ENCODE measurements around the gene TAMM41.
"Not testable (repeated sequence)": the region's sequence is repeated elsewhere in the genome, so short reads cannot be mapped to it uniquely, and the experiment has no call there.

Gene TAMM41

DNA sequence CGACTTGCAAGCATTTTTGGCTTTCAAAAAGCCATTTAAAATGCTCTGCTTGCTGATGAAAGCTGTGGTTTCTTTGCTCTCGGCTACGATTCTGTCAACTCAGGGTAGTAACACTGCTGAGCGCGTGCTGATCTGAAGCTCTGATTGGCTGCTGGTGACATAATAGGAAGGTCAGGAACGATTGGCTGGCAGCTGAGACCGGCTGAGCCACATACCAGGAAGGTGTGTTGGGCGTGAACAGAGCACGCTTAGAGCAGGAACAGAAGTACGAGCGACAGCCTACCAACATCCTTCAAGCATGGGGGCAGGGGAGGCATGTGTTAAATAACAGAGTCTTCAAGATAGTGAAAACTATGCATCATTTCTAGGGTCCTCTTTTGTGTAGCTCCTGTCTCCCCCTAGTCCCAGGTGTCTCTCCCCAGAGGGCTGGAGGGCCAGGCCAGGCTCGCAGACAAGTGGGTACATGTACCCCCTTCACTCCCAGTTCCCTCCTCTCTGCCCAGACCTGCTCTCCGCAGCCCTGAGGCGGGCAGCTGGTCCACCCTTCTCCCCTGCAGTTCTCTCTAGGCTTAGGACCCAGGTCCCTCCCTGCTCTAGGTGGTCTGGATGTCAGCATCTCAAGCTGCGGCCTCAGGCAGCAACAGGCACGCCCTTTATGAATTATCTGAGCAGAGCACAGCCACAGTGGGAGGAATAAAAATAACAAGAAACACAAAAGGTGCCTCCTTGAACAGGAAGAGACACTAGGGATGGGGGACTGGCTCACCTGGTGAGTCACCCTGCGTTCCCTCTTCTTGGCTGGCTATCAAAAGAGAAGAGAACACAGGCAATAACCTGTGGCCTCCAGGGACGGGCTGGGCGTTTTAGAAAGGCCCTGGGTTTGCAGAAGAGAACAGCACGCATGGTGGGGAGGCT, 76.0 kb downstream of the TAMM41 start:
- H3K9ac ChIP-seq (ENCODE audit: low read length in 5 of 5): peak overlapping the region in 1 of 5 donors; percentile 1
- H3K4me3 ChIP-seq (ENCODE audit: low read depth in 1 of 5, low read length in 5 of 5): peak overlapping the region in 4 of 5 donors; percentile 5 to 25 (median 20)
- H3K36me3 ChIP-seq (ENCODE audit: control insufficient read depth in 5 of 5, insufficient read depth in 5 of 5, low read length in 5 of 5): no peaks in the 10 kb centered on the region
- H3K27me3 ChIP-seq (ENCODE audit: control insufficient read depth in 5 of 5, insufficient read depth in 4 of 5, low read length in 5 of 5): peaks cover 0 to 8% (median 0%) of the 10 kb centered on the region in 5 donors
- peaks cover 3 to 11% (median 9%) of the 10 kb centered on the region in 5 donors for H3K4me1 ChIP-seq (ENCODE audit: control insufficient read depth in 5 of 5, insufficient read depth in 5 of 5, low read length in 5 of 5)
- H3K9me3 ChIP-seq (ENCODE audit: control insufficient read depth in 5 of 5, low read length in 5 of 5): no peaks in the 10 kb centered on the region
- H3K27ac ChIP-seq (ENCODE audit: low read depth, low read length): no peak overlapping the region

DNA sequence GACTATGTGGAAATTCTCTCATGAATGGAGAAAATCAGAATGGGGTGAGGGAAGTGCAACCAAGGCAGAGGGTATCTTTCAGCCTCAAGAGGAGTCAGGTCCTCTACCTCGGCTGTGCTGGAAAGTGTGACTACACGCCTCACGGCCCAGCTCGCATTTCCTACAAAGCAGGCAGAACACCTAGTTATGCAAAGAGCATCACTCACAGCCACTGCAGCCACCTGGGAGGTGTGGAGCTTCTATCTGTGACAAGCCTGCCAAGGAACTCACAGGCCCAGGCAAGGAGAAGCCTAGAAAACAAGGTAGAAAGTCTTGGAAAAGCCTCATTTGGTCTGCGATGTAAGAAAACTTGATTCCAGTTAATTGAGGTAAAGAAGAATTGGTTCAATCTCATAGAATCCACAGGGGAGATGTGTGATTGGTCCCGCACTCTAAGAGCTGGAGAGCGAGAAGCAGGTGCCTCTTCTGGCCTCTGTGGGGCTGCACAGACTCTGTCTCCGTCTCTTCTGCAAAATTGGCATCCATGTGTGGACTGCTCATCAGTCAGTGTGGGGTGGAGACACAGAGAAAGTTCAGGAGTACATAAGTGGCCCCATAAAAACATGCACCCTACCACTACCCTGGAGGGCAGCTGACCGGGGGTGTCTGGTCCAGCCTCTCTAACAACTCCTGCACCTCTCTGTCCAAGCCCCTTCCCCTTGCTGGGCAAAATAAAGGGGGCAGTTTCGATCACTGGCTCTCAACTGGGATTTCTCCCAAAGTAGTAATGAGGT, 76.8 kb downstream of the TAMM41 start:
- Histone ChIP-seq H3K4me1 (ENCODE audit: control insufficient read depth in 5 of 5, insufficient read depth in 5 of 5, low read length in 5 of 5) (peaks cover 3 to 11% (median 9%) of the 10 kb centered on the region in 5 donors), H3K4me3 (ENCODE audit: low read depth in 1 of 5, low read length in 5 of 5) (peak overlapping the region in 3 of 5 donors; percentile 5 to 25 (median 19)), H3K9ac (ENCODE audit: low read length in 5 of 5) (peak overlapping the region in 1 of 5 donors; percentile 1), H3K9me3 (ENCODE audit: control insufficient read depth in 5 of 5, low read length in 5 of 5) (no peaks in the 10 kb centered on the region), H3K36me3 (ENCODE audit: control insufficient read depth in 5 of 5, insufficient read depth in 5 of 5, low read length in 5 of 5) (no peaks in the 10 kb centered on the region), H3K27ac (ENCODE audit: low read depth, low read length) (no peak overlapping the region), H3K27me3 (ENCODE audit: control insufficient read depth in 5 of 5, insufficient read depth in 4 of 5, low read length in 5 of 5) (peaks cover 0 to 8% (median 0%) of the 10 kb centered on the region in 5 donors)

DNA sequence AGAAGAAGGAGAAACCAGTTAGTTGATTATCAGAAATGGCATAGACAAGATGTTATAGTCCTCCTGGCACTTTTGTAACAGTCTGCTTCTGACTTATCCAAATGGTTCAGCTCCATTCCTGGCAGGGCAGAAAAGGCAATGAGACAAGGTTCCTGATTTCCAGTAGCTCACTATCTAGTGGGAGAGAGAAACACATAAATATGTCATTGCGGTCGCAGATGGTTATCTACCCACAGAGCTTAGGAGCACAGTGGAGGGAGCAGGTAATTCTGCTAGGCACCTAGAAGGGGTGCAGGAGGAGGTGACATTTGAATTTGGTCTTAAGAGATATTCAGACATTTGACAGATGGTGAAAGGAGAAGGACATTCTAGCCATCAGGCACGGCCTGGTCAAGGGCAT, 78.1 kb downstream of the TAMM41 start:
- peaks cover 3 to 11% (median 9%) of the 10 kb centered on the region in 5 donors for H3K4me1 ChIP-seq (ENCODE audit: control insufficient read depth in 5 of 5, insufficient read depth in 5 of 5, low read length in 5 of 5)

DNA sequence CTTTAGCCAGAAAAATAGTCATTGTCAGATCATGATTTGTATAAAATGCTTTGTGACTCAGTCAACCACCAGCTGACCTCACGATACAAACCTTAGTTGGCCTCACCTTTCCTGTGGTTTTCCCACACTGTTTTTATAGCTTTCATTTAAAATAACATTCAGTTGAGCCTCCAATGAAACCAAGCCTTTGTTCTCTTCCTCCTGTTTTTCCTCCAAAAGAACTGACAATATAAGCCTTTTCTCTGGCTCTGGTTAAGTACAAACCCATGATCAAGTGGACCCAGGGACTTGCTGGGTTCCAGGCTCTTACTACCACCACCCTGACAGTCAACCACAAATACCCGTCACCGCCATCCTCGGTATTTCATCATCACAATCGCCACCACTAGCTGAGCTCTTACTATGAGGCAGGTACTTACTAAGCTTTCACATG, 81.7 kb downstream of the TAMM41 start:
- no peaks in the 10 kb centered on the region for H3K36me3 ChIP-seq (ENCODE audit: control insufficient read depth in 5 of 5, insufficient read depth in 5 of 5, low read length in 5 of 5)
- no peaks in the 10 kb centered on the region for H3K9me3 ChIP-seq (ENCODE audit: control insufficient read depth in 5 of 5, low read length in 5 of 5)
- no peaks in the 10 kb centered on the region for H3K27me3 ChIP-seq (ENCODE audit: control insufficient read depth in 5 of 5, insufficient read depth in 4 of 5, low read length in 5 of 5)
- H3K9ac ChIP-seq (ENCODE audit: low read length in 5 of 5): no peak overlapping the region
- H3K4me3 ChIP-seq (ENCODE audit: low read depth in 1 of 5, low read length in 5 of 5): no peak overlapping the region
- no peak overlapping the region for H3K27ac ChIP-seq (ENCODE audit: low read depth, low read length)
- H3K4me1 ChIP-seq (ENCODE audit: control insufficient read depth in 5 of 5, insufficient read depth in 5 of 5, low read length in 5 of 5): peaks cover 0 to under 1% (median 0%) of the 10 kb centered on the region in 5 donors

More for the DNA sequence above, 78.1 kb downstream of the TAMM41 start:
- Histone ChIP-seq H3K9ac (ENCODE audit: low read length in 5 of 5) (no peak overlapping the region), H3K27ac (ENCODE audit: low read depth, low read length) (no peak overlapping the region), H3K9me3 (ENCODE audit: control insufficient read depth in 5 of 5, low read length in 5 of 5) (no peaks in the 10 kb centered on the region), H3K27me3 (ENCODE audit: control insufficient read depth in 5 of 5, insufficient read depth in 4 of 5, low read length in 5 of 5) (peaks cover 0 to 8% (median 0%) of the 10 kb centered on the region in 5 donors), H3K36me3 (ENCODE audit: control insufficient read depth in 5 of 5, insufficient read depth in 5 of 5, low read length in 5 of 5) (no peaks in the 10 kb centered on the region), H3K4me3 (ENCODE audit: low read depth in 1 of 5, low read length in 5 of 5) (no peak overlapping the region)

DNA sequence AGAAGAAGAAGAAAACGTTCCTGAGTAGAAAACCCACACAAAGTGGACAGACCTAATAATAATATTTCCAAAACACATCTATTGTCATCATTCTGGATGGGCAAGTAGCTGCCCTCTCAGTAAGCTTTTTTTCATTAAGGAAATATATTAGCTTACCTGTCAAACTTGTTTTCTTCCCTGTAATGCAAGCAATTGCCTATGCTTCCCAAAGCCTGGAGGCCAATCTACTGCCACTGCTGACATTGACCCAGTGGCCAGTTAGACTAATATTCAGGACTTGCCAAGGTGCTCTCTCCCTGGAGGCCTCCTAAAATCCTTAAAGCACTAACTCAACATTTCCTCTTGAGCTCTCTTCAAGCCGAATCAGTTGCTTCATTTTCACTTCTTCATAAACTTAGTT, 86.7 kb downstream of the TAMM41 start:
- Histone ChIP-seq H3K9ac (ENCODE audit: low read length in 5 of 5) (no peak overlapping the region), H3K4me3 (ENCODE audit: low read depth in 1 of 5, low read length in 5 of 5) (no peak overlapping the region), H3K27ac (ENCODE audit: low read depth, low read length) (no peak overlapping the region), H3K9me3 (ENCODE audit: control insufficient read depth in 5 of 5, low read length in 5 of 5) (no peaks in the 10 kb centered on the region), H3K4me1 (ENCODE audit: control insufficient read depth in 5 of 5, insufficient read depth in 5 of 5, low read length in 5 of 5) (no peaks in the 10 kb centered on the region), H3K27me3 (ENCODE audit: control insufficient read depth in 5 of 5, insufficient read depth in 4 of 5, low read length in 5 of 5) (no peaks in the 10 kb centered on the region), H3K36me3 (ENCODE audit: control insufficient read depth in 5 of 5, insufficient read depth in 5 of 5, low read length in 5 of 5) (no peaks in the 10 kb centered on the region)

DNA sequence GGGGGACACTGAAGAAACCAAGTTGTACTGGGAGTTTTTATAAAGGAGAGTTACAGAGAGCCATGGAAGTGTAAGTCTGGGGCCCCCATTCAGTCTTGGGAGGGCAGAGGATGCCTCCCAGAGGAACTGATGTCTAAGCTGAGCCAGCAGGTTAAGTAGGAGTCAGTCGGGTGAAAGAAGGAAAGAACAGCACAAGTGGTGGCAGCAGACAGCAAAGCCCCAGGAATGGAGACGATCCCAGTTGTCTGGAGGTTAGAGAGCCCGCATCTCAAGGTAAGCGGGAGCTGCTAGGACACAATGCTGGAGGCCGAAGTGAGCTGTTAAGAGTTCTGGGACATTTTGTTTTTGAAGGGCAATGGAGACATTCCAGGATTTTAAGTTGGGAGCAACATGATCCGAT, 88.8 kb downstream of the TAMM41 start:
- Histone ChIP-seq H3K9ac (ENCODE audit: low read length in 5 of 5) (no peak overlapping the region), H3K27me3 (ENCODE audit: control insufficient read depth in 5 of 5, insufficient read depth in 4 of 5, low read length in 5 of 5) (no peaks in the 10 kb centered on the region), H3K27ac (ENCODE audit: low read depth, low read length) (no peak overlapping the region)

DNA sequence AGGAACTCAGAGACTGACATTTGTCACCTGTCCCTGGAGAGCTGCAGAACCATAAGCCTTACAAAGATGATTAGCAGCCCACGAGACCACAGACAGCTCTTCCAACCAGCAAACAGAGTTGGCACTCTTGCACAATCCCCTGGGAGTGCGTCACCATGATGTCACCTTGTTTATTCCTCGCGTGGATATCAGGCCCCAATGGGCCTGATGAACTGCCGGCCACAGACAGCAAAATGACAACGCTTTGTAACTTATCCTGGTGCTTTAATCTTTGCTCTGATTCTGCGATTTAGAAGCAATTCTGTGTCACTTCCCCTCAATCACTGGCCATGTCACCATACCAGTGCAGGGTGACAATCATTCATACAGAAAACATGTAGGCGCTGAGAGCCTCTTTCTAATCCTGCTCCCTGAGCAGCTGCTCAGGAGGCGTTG, 89.2 kb downstream of the TAMM41 start:
- Histone ChIP-seq H3K27ac (ENCODE audit: low read depth, low read length) (no peak overlapping the region), H3K9ac (ENCODE audit: low read length in 5 of 5) (no peak overlapping the region), H3K36me3 (ENCODE audit: control insufficient read depth in 5 of 5, insufficient read depth in 5 of 5, low read length in 5 of 5) (no peaks in the 10 kb centered on the region), H3K9me3 (ENCODE audit: control insufficient read depth in 5 of 5, low read length in 5 of 5) (no peaks in the 10 kb centered on the region), H3K4me1 (ENCODE audit: control insufficient read depth in 5 of 5, insufficient read depth in 5 of 5, low read length in 5 of 5) (no peaks in the 10 kb centered on the region), H3K4me3 (ENCODE audit: low read depth in 1 of 5, low read length in 5 of 5) (no peak overlapping the region), H3K27me3 (ENCODE audit: control insufficient read depth in 5 of 5, insufficient read depth in 4 of 5, low read length in 5 of 5) (no peaks in the 10 kb centered on the region)

More for the DNA sequence above, 88.8 kb downstream of the TAMM41 start:
- Histone ChIP-seq H3K36me3 (ENCODE audit: control insufficient read depth in 5 of 5, insufficient read depth in 5 of 5, low read length in 5 of 5) (no peaks in the 10 kb centered on the region), H3K9me3 (ENCODE audit: control insufficient read depth in 5 of 5, low read length in 5 of 5) (no peaks in the 10 kb centered on the region), H3K4me3 (ENCODE audit: low read depth in 1 of 5, low read length in 5 of 5) (no peak overlapping the region), H3K4me1 (ENCODE audit: control insufficient read depth in 5 of 5, insufficient read depth in 5 of 5, low read length in 5 of 5) (no peaks in the 10 kb centered on the region)

DNA sequence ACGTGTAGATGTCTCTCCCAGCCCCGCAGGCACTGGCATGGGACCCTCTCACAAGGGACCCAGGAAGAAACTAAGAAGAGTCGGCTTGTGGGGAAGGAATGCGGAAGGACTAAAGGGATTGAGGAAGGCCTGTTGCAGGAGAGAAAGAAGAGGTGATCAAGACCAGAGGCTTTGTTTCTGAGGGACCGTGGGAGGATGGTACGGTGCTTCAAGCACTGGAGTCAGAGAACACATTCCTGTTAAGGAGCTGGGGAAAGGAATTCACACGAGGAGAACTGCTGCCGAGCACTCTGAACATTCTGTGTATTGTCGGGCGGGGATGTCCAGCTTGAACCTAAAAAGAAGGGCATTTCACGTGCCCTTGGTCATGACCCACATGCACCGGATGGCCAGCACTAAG, 91.4 kb downstream of the TAMM41 start:
- H3K4me3 ChIP-seq (ENCODE audit: low read depth in 1 of 5, low read length in 5 of 5): no peak overlapping the region
- no peak overlapping the region for H3K9ac ChIP-seq (ENCODE audit: low read length in 5 of 5)
- no peaks in the 10 kb centered on the region for H3K4me1 ChIP-seq (ENCODE audit: control insufficient read depth in 5 of 5, insufficient read depth in 5 of 5, low read length in 5 of 5)
- H3K27me3 ChIP-seq (ENCODE audit: control insufficient read depth in 5 of 5, insufficient read depth in 4 of 5, low read length in 5 of 5): peaks cover 0 to 2% (median 0%) of the 10 kb centered on the region in 5 donors
- H3K36me3 ChIP-seq (ENCODE audit: control insufficient read depth in 5 of 5, insufficient read depth in 5 of 5, low read length in 5 of 5): no peaks in the 10 kb centered on the region
- no peak overlapping the region for H3K27ac ChIP-seq (ENCODE audit: low read depth, low read length)
- no peaks in the 10 kb centered on the region for H3K9me3 ChIP-seq (ENCODE audit: control insufficient read depth in 5 of 5, low read length in 5 of 5)

DNA sequence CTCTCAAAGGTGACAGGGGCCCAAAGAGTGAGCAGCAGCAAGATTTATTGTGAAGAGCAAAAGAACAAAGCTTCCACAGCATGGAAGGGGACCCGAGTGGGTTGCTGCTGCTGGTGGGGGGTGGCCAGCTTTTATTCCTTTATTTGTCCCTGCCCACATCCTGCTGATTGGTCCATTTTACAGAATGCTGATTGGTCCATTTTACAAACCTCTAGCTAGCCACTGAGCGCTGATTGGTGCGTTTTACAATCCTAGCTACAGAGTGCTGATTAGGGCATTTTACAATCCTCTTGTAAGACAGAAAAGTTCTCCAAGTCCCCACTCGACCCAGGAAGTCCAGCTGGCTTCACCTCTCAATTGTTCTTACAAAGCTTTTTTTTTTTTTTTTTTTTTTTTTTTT, 94.4 kb downstream of the TAMM41 start:
- H3K4me3 ChIP-seq (ENCODE audit: low read depth in 1 of 5, low read length in 5 of 5): not testable (repeated sequence)

DNA sequence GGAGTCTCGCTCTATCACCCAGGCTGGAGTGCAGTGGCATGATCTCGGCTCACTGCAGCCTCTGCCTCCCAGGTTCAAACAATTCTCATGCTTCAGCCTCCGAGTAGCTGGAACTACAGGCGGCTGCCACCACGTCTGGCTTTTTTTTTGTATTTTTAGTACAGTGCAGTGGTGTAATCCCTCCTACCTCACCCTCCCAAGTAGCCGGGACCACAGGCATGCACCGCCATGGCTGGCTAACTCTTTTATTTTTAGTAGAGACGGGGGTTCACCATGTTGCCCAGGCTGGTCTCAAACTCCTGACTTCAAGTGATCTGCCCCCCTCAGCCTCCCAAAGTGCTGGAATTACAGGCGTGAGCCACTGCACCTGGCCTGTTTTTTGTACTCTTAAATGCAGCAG, 98.4 kb downstream of the TAMM41 start:
- not testable (repeated sequence) for H3K27ac ChIP-seq (ENCODE audit: low read depth, low read length); H3K9ac ChIP-seq (ENCODE audit: low read length in 5 of 5); H3K36me3 ChIP-seq (ENCODE audit: control insufficient read depth in 5 of 5, insufficient read depth in 5 of 5, low read length in 5 of 5); H3K4me3 ChIP-seq (ENCODE audit: low read depth in 1 of 5, low read length in 5 of 5); H3K27me3 ChIP-seq (ENCODE audit: control insufficient read depth in 5 of 5, insufficient read depth in 4 of 5, low read length in 5 of 5); H3K9me3 ChIP-seq (ENCODE audit: control insufficient read depth in 5 of 5, low read length in 5 of 5); H3K4me1 ChIP-seq (ENCODE audit: control insufficient read depth in 5 of 5, insufficient read depth in 5 of 5, low read length in 5 of 5)

More for the DNA sequence above, 94.4 kb downstream of the TAMM41 start:
- H3K9ac ChIP-seq (ENCODE audit: low read length in 5 of 5); H3K4me1 ChIP-seq (ENCODE audit: control insufficient read depth in 5 of 5, insufficient read depth in 5 of 5, low read length in 5 of 5); H3K36me3 ChIP-seq (ENCODE audit: control insufficient read depth in 5 of 5, insufficient read depth in 5 of 5, low read length in 5 of 5); H3K9me3 ChIP-seq (ENCODE audit: control insufficient read depth in 5 of 5, low read length in 5 of 5); H3K27me3 ChIP-seq (ENCODE audit: control insufficient read depth in 5 of 5, insufficient read depth in 4 of 5, low read length in 5 of 5); H3K27ac ChIP-seq (ENCODE audit: low read depth, low read length): not testable (repeated sequence)
